ENCODE measurements around the gene NBR1. TPM values are rescaled to one million over a fixed set of nuclear protein-coding genes. Genes with fewer than 3 reads are reported as not detected.

Gene NBR1
- total and polyA plus RNA-seq, 2 of the 4 experiments (the other 2 are of a cell fraction), result 52.4 to 132 TPM

- H3K4me2 ChIP-seq (ENCODE audit: low read depth, low read length), result no peak overlapping the region
- CTCF ChIA-PET, result no interaction called here
- no TSS peak for BruUV-seq (replicated peaks)
These were observed 41.4 kb upstream of the NBR1 start for GRCh38 chr17:43129671-43130010.

More at GRCh38 chr17:43129671-43130010, 41.4 kb upstream of the NBR1 start:
- Histone ChIP-seq H2AFZ (replicated peaks; ENCODE audit: low read length, poor library complexity) (no peak overlapping the region), H3K18ac (ENCODE audit: low read depth, low read length) (no peak overlapping the region), H2AK9ac (replicated peaks; ENCODE audit: low read depth, low read length, poor library complexity) (no peak overlapping the region), H3K56ac (ENCODE audit: extremely low read depth, insufficient read depth, low read length) (no peak overlapping the region), H3K4me1 (ENCODE audit: control insufficient read depth, insufficient read depth, low read length) (peaks cover 6% of the 10 kb centered on the region; the same call in 1 of the 2 replicates), H3K23ac (ENCODE audit: low read depth, low read length) (no peak overlapping the region), H2BK15ac (ENCODE audit: low read depth, low read length) (no peak overlapping the region), H4K5ac (ENCODE audit: low read depth, low read length) (no peak overlapping the region), H3K14ac (replicated peaks; ENCODE audit: low read depth, low read length) (no peak overlapping the region), H2BK20ac (ENCODE audit: low read depth, low read length) (no peak overlapping the region), H3K9ac (ENCODE audit: low read depth, low read length) (no peak overlapping the region), H3K27ac (ENCODE audit: insufficient read depth, low read length) (no peak overlapping the region), H3K36me3 (ENCODE audit: control insufficient read depth, insufficient read depth, low read length) (peaks cover 20% of the 10 kb centered on the region), H4K91ac (ENCODE audit: insufficient read depth, low read depth, low read length) (no peak overlapping the region), H3K9me3 (ENCODE audit: control insufficient read depth, insufficient read depth, low read length) (no peaks in the 10 kb centered on the region), H4K20me1 (ENCODE audit: insufficient read depth, low read length) (no peaks in the 10 kb centered on the region), H3K4me3 (ENCODE audit: insufficient read depth, low read depth, low read length) (no peak overlapping the region), H3K27me3 (ENCODE audit: control insufficient read depth, insufficient read depth, low read length) (no peaks in the 10 kb centered on the region), H2BK5ac (ENCODE audit: low read depth, low read length, poor library complexity, severe bottlenecking) (no peak overlapping the region), H3K4ac (ENCODE audit: low read depth, low read length) (no peak overlapping the region), H3K79me1 (ENCODE audit: low read depth in 1 of 2, low read length in 2 of 2) (peaks cover 26 to 40% of the 10 kb centered on the region in 2 experiments), H2BK120ac (ENCODE audit: low read depth, low read length) (no peak overlapping the region), H3K9me1 (ENCODE audit: insufficient read depth, low read length) (peaks cover 4% of the 10 kb centered on the region; the same call in 1 of the 2 replicates), H4K8ac (ENCODE audit: low read depth in 2 of 2, low read length in 2 of 2) (no peak overlapping the region), H2AK5ac (ENCODE audit: low read depth, low read length) (no peak overlapping the region)
- TF ChIP-seq POLR2A (IDR thresholded peaks at IDR 0.05; ENCODE audit: low read depth, low read length) (no peak), CHD1 (IDR thresholded peaks at IDR 0.05; ENCODE audit: low read depth, low read length) (no peak), RFX5 (IDR thresholded peaks at IDR 0.05; ENCODE audit: low read depth, low read length) (no peak), MAFK (IDR thresholded peaks at IDR 0.05; ENCODE audit: low read depth, low read length) (no peak), CTCF (conservative IDR thresholded peaks at IDR 0.05; ENCODE audit: low read depth, low read length) (no peak), CEBPB (IDR thresholded peaks at IDR 0.05; ENCODE audit: low read depth, low read length) (no peak), RAD21 (IDR thresholded peaks at IDR 0.05; ENCODE audit: low read length) (no peak), FOS (IDR thresholded peaks at IDR 0.05; ENCODE audit: low read depth, low read length) (no peak), MXI1 (IDR thresholded peaks at IDR 0.05; ENCODE audit: borderline replicate concordance, low read depth, low read length) (no peak), ELK1 (IDR thresholded peaks at IDR 0.05; ENCODE audit: borderline replicate concordance, low read depth, low read length) (no peak), BHLHE40 (IDR thresholded peaks at IDR 0.05; ENCODE audit: low read depth, low read length) (no peak), SMC3 (IDR thresholded peaks at IDR 0.05; ENCODE audit: low read depth, low read length) (no peak), RCOR1 (IDR thresholded peaks at IDR 0.05; ENCODE audit: insufficient replicate concordance, low read length) (no peak), MAZ (IDR thresholded peaks at IDR 0.05; ENCODE audit: borderline replicate concordance, low read depth, low read length) (no peak), NFE2L2 (IDR thresholded peaks at IDR 0.05; ENCODE audit: low read depth, low read length) (no peak), USF2 (IDR thresholded peaks at IDR 0.05; ENCODE audit: low read depth, low read length) (no peak)
- POLR2A ChIA-PET (ENCODE audit: unreplicated experiment), result no interaction called here
- no peak for ATAC-seq (ENCODE audit: low read depth)
- DNase-seq, result no peak
- WGBS, 2 experiments (ENCODE audit: extremely low coverage in 2 of 2, insufficient read length in 1 of 2), result 96% methylated on average over 3 of the region's 11 CpGs; no CpG with 5 or more reads in 1 of the 2 experiments
- dilution Hi-C loops (cut with HindIII; ENCODE audit: low sequenced_read_pairs, unreplicated experiment), result no loop called here
- in situ Hi-C loops (cut with MboI; ENCODE audit: low sequenced_read_pairs), result no loop called here
- intact Hi-C loops (cut with micrococcal nuclease), result loop anchor here (5.0 kb wide), 1 partner anchor 43 kb away; the partner anchor contains the start of gene NBR1
